GM18870 (cell line): ENCODE results near the gene MTX1.

Experiments used
- ATAC-seq: cut with Tn5 transposase; IDR thresholded peaks from one replicate; pipeline ENCODE4 v1.9.1; 2021; ENCODE audit warnings: moderate library complexity; ENCODE audit not compliant: unreplicated experiment

The MTX1 gene

DNA sequence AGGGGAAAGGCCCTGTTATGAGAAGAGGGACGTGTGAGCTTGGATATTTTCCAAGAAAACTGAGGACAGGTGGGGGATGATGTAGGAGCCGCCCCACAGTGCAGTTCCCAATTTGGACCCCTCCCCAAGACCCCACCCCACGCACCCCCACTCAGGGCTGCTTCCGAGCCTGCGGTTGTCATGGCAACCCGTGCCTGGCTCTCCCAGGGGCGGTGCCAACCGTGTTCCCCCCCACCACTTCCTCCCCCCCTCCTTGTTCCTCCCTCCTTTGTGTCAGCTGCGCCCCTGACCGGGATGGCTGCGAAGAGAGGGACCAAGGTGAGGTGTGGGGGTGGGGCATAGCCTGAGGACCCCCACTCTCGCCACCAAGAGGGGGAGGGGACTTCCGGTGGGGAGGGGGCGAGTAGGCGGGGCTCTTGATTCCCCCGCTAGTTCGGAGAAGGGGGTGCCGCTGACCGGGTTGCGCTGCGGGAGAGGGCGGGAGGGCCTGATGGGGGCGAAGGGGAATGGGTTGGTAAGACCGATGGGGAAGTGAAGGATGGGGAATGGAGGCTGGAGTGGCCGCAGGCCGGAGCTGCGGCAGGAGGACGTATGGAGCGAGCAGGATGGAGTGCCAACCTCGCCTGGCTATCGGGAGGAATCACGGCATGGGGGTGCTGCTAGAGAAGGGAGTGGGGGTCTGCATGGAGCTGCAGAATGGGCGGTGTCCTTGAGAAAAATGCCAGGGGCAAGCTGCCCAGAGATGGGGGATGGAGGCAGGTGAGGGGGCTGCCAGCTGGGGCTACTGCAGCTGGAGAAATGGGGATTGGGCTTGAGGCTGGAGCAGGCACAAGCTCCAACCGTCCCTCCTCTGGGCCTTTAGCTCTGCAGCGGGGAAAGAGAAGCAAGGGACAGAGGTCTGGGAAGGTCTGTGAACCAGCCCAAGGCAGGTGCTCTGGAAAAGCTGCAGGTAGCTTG is 33.9 kb upstream of the MTX1 start:
- no peak for ATAC-seq

DNA sequence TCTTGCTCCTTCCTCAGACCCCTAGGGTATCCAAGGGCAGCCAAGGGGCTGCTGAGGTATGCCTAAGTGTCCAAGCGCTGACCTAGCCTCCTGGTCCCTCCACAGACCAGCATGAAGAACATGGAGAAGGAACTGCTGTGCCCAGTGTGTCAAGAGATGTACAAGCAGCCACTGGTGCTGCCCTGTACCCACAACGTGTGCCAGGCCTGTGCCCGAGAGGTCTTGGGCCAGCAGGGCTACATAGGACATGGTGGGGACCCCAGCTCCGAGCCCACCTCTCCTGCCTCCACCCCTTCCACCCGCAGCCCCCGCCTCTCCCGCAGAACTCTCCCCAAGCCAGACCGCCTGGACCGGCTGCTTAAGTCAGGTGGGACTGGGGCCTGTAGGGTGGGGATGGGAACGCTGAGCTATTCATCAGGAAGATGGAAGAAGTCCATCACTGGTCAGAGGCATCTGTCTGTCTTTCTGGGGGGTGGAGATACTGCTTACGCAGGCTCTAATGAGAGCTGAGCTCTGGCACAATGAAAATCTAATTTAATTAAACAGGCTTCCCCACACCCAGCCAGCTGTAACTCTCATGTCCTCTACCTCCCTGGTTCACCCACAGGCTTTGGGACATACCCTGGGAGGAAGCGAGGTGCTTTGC is 33.1 kb upstream of the MTX1 start:
- ATAC-seq, result no peak

GRCh38 chr1:155175927-155176371 is 32.5 kb upstream of the MTX1 start:
- no peak for ATAC-seq

- ATAC-seq, result no peak
These were observed 31.9 kb upstream of the MTX1 start for GRCh38 chr1:155176544-155177071.

DNA sequence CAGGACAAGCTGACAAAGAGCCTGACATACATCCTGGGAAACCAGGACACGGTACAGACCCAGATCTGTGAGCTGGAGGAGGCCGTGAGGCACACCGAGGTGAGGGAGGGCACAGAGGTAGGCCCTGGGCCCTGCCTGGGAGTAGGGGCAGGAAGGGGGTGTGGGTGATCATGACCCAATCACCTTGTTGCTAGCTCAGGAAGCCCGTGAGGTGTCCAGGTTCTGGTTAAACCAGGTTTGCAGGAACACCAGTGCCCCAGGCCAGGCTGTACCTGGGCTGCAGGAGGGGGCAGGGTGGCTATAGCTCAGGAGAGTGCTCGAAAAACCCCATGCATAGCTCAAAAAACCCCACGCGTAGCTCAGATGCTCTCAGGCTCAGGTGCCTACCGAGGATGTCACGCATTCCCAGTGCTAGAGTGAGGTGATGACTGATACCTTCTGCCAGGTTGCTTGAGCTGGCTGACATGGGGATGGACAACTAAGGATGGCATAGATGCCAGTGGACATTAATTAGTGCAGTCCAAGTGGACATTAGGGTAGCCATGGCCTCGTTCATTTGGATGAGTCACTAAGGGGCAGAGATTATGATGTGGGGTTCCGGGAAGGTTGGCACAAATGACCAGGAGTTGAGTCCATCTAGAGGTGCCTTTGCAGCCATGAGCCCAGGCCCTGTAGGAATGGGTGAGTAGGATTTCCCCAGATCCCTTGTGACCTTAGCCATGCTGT is 31.1 kb upstream of the MTX1 start:
- ATAC-seq, result no peak

- ATAC-seq, result no peak
These were observed 30.6 kb upstream of the MTX1 start for GRCh38 chr1:155177918-155178281.

GRCh38 chr1:155178441-155179111 is 29.9 kb upstream of the MTX1 start:
- no peak for ATAC-seq

DNA sequence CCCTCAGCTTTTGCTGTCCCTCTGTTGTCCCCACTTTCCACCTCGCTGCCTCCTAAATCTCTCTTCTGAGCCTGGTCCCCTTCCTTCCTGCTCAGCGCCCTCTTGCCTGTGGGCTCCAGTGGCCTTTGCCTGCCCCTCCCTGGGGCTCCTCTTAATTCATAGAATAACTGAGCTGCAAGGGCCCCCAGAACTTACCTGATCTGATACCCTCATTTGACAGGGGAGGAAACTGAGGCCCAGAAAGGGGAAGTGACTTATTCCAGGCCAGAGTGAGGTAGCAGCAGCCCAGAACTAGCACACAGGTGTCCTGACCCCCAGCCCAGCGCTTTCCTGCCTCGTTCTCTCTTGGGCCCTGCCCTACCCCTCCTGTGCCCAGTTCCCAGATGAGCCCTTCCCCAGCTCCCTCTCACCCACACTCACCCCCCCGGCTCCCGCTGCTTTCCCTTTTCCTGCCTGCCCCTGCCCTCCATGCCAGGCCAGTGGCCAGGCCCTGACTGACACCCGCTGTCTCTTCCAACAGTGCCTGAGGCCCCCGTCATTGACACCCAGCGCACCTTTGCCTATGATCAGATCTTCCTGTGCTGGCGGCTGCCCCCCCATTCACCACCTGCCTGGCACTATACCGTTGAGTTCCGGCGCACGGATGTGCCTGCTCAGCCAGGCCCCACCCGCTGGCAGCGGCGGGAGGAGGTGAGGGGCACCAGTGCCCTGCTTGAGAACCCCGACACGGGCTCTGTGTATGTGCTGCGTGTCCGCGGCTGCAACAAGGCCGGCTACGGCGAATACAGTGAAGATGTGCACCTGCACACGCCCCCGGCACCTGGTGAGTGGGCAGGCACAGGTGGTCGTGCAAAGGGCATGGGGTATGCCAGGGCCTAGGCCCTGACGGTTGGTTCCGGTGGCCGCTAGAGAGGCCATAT is 29.1 kb upstream of the MTX1 start:
- ATAC-seq, result no peak

DNA sequence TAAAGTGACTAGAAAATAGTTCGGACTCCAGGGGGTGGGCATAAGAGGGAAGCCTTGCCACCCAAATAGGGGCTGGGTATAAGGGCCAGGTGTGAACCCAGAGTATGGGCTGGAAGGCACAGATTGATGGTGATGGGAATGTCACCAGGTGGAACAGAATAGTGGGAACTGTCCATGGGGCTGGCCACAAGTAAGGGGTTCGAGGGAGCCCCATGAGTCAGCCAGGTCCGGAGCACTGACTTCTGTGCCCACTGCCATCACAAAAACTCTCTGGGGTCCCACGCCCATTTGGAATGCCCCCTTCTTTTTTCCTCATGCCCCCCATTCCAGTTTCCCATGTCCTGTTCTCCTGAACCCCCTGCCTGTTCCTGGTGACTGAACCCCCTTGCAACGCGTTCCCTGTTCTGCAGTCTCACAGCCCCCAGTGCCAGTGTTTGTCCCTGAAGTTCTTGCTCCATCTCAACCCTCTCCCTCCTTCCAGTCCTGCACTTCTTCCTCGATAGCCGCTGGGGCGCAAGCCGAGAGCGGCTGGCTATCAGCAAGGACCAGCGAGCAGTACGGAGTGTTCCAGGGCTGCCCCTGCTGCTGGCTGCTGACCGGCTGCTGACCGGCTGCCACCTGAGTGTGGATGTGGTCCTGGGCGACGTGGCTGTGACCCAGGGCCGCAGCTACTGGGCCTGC is 27.0 kb upstream of the MTX1 start:
- ATAC-seq, result no peak

GRCh38 chr1:155182052-155182550 is 26.4 kb upstream of the MTX1 start:
- ATAC-seq, result no peak

GRCh38 chr1:155183775-155184221 is 24.7 kb upstream of the MTX1 start:
- no peak for ATAC-seq

GRCh38 chr1:155184351-155184811 is 24.1 kb upstream of the MTX1 start:
- ATAC-seq, result no peak

DNA sequence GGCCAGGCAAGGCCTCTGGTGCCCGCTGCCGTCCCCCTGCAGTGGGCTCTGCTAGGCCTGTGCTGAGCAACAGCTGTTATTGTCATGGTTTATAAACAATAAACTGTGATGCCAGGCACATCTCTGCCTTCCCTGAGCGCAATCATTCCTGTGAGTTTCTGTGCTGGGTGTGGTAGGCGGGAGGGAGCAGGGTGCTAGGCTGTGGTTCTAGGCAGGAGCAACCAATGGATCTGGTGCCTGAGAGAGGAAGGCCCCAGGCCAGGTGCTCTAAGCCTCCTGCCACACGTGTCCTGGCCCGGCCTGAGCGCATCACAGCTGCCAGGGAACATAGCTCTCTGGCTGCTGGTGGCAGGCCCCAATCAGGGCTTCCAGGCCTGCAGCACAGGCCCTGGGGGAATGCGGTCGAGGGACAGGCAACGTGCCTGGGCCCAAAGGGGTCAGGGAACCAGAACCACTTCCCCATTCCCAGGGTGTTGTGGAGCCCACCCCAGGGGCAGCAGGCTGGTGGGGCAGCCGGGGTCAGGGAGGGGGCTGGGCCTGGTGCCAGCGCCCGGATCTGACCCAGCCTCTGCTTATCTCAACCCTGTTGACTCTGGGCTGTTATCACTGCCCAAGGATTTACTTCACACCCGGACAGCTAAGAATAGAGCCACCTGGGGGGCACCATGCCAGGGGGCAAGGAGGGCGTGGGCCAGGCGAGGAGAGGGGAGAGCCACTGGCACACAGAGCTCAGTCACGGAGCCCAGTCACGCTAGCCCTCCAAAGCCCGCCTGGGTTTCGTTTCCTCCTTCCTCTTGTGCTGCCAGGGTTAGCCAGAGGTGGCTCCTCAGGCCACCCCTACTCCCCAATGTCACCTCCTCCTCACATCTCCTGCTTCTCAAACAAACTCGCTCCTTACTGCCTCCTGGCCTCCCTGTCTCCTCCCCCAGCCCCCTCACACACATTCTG is 23.4 kb upstream of the MTX1 start:
- peak; percentile 58 for ATAC-seq

GRCh38 chr1:155185783-155186066 is 22.8 kb upstream of the MTX1 start:
- no peak for ATAC-seq

GRCh38 chr1:155186067-155186793 is 22.3 kb upstream of the MTX1 start:
- ATAC-seq, result no peak

DNA sequence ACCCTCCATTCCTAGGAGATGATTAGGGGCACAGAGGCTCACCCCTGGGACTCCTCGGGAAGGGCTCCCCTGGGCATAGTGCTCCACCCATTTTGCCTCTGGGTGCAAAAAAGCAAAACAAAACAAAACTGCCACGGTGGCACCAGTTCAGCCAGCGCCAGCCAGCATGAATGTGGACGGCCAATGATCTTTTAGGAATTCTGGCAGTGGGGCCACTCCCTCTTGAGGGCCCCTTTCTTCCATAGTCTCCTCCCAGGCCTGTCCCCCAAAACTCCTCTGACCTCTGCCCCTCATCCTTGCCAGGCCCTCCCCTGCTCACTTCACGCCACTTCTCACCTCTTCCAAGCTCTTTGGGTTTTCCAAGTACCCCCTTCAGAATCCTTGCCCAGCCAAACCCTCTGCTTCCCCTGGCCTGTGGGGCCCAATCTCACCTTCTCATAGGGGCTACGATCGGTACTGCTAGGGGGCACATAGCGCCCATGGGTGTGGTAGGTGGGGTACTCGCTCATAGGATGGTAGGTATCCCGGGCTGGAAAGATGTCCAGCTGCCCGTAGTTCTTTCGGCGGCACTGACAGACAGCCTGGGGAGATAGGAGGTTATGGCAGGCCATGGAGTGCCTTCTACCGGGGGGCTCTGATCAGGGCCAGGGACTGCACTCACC is 21.6 kb upstream of the MTX1 start:
- ATAC-seq, result no peak

DNA sequence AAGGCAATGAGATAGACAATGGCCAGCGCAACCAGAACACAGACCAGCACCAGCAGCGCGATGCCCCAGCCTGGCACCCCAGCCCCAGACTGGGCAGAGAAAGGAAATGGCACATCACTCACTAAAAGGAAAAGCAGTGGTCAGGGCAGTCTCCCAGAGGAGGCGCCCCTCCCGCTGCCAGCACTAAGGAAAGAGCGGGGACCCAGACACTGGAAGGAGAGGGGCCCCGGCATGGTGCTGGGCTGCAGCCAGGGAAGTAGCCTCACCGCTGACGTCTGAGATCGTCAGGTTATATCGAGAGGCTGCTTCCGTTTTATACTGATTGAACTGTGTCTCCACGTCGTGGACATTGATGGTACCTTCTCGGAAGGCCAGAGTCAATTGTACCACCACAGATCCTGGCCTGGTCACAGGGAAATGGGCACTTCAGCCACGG is 21.0 kb upstream of the MTX1 start:
- no peak for ATAC-seq
